Spleen (tissue), 11 donors: ENCODE data around the gene GSK3B. TPM values are rescaled to one million over a fixed set of nuclear protein-coding genes. Genes with fewer than 3 reads are reported as not detected.

ENCODE experiments used
- DNase-seq: peaks from one replicate; pipeline ENCODE4 v3.0.0-alpha.2; 2020
- H3K27ac ChIP-seq, 8 donors: fragments of 200-600 bp; sonication (generic) in 7 of 8; 1 replicate in 4 of 8; 2 replicates in 4 of 8; pipeline versions ENCODE4 v1.5.0 to v1.8.0; 2016 to 2021; ENCODE audit warnings: inconsistent platforms in 4 of 8, mild to moderate bottlenecking in 4 of 8, moderate library complexity in 1 of 8
- H3K27me3 ChIP-seq, 7 donors: fragments of 200-600 bp; sonication (generic) in 6 of 7; replicated peaks in 1 of 7; 1 replicate in 4 of 7; 2 replicates in 3 of 7; pipeline versions ENCODE4 v1.5.0 to v1.8.0; 2016 to 2021; ENCODE audit warnings: inconsistent platforms in 3 of 7, mild to moderate bottlenecking in 1 of 7
- H3K36me3 ChIP-seq, 6 donors: fragments of 200-600 bp; sonication (generic) in 5 of 6; 1 replicate in 4 of 6; 2 replicates in 2 of 6; pipeline versions ENCODE4 v1.5.0 to v1.8.0; 2016 to 2021; ENCODE audit warnings: inconsistent platforms in 2 of 6
- H3K4me1 ChIP-seq, 6 donors: fragments of 200-600 bp; sonication (generic) in 5 of 6; 1 replicate in 3 of 6; 2 replicates in 3 of 6; pipeline versions ENCODE4 v1.5.0 to v1.8.0; 2016 to 2021; ENCODE audit warnings: inconsistent platforms in 3 of 6
- H3K4me3 ChIP-seq, 8 donors: fragments of 200-600 bp; sonication (generic) in 7 of 8; 1 replicate in 4 of 8; 2 replicates in 4 of 8; pipeline versions ENCODE4 v1.5.0 to v1.8.0; 2016 to 2021; ENCODE audit warnings: inconsistent platforms in 4 of 8, mild to moderate bottlenecking in 4 of 8, moderate library complexity in 2 of 8
- H3K9me3 ChIP-seq, 8 donors: fragments of 200-600 bp; sonication (generic) in 7 of 8; 1 replicate in 4 of 8; 2 replicates in 4 of 8; pipeline versions ENCODE4 v1.5.0 to v1.8.0; 2016 to 2021; ENCODE audit warnings: inconsistent platforms in 4 of 8
- POLR2A ChIP-seq, 3 donors: fragments of 450-650 bp; IDR thresholded peaks; one replicate each; pipeline ENCODE4 v1.5.1; 2017; ENCODE audit warnings: antibody characterized with exemption in 3 of 3, mild to moderate bottlenecking in 1 of 3
- POLR2AphosphoS5 ChIP-seq, 3 donors: sonication (generic); formaldehyde crosslinking; IDR thresholded peaks; one replicate each; pipeline ENCODE4 v1.5.1; 2017; ENCODE audit warnings: antibody characterized with exemption in 3 of 3
- WGBS, 5 donors: extraction: QIAGEN DNeasy Blood & Tissue Kit in 3 of 5; methylation state at CpG; one replicate each; pipeline versions ENCODE4 v1.1.5 to v1.1.7; 2013 to 2018; 5-methylcytosine and 5-hydroxymethylcytosine counted together
- intact Hi-C: fragments of 100-400 bp; cut with DNase I; formaldehyde crosslinking; loops from one replicate; pipeline ENCODE4 v1.15.0; 2023; ENCODE audit warnings: low total_unique reads
- polyA plus RNA-seq, 3 donors: library from polyadenylated mRNA; stranded (reverse); fragments of 200-250 nt; gene quantifications; one replicate each; pipeline ENCODE4 v1.2.1, GENCODE V29; 2013
- total RNA-seq, 7 donors: library from RNA; depleted of rRNA in 3 of 7; stranded (reverse); fragments of >200 nt in 3 of 7; fragmentation: NEBNext Ultra II Directional in 4 of 7; extraction: Animal tissue kit (Norgen Biotek cat#: 25700) in 4 of 7; gene quantifications; one replicate each; pipeline versions ENCODE4 v1.1.0 to v1.2.1, GENCODE V29; 2016 to 2021
- TF ChIP-seq, protein P1 (sequence below), 11 experiments: fragments of 200-600 bp in 7 of 11; fragments of 450-650 bp in 4 of 11; sonication (generic) in 4 of 11; IDR thresholded peaks in 8 of 11; conservative IDR thresholded peaks in 3 of 11; 1 replicate in 7 of 11; 2 replicates in 4 of 11; pipeline versions ENCODE4 v1.4.0 to v1.8.0; 2016 to 2021; ENCODE audit warnings: antibody characterized with exemption in 11 of 11, inconsistent platforms in 4 of 11, mild to moderate bottlenecking in 1 of 11
- donor health status: healthy with polysubstance abuse.
- donor health status: DM: no; HTN: no; CAD: no; lungs with moderate emphysema.
- donor health status: DM: no; HTN: no; CAD: no.
- donor health status: Bipolar disorder and iron deficiency.
- donor health status: healthy.
- donor health status: DM: no; HTN: no; CAD: no.
- donor health status: DM: yes; HTN: yes; CAD: no.

The GSK3B gene
- total and polyA plus RNA-seq, 10 donors, result 4.7 to 62.2 (median 53.1) TPM

DNA sequence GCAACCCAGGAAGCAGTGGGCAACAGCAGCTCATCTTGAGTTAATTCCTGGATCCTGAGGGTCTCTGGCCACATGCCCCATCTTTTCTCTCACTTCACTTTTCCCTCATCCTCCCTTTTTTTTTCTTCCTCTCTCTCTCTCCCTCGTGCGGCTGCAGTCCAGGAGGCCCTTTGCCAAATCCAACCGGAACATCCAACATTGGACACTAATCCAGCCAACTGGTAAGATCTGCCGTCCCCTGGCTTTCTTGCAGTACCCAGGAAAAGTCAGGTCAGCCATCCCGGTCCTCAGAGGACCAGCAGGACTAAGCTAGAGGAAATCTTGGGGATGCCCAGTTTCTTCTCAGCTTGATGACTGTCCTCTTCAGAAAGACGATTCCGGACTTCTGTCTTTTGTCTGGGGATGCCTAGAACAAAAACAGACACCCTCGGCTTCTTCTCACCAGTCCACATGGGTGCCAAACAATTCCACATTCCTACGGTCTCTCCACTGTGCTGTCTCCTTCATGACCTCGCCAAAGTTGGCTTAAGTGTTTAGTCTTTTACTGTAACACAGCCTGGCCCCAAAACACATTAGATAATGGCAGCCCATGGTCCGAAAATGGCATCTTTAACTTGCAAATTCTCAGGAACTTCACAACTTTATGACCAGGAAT lies 115.6 kb downstream of the GSK3B start:
- TF ChIP-seq POLR2A (IDR thresholded peaks at IDR 0.05) (no peak), POLR2AphosphoS5 (IDR thresholded peaks at IDR 0.05) (no peak)
- TF ChIP-seq, protein P1, sequence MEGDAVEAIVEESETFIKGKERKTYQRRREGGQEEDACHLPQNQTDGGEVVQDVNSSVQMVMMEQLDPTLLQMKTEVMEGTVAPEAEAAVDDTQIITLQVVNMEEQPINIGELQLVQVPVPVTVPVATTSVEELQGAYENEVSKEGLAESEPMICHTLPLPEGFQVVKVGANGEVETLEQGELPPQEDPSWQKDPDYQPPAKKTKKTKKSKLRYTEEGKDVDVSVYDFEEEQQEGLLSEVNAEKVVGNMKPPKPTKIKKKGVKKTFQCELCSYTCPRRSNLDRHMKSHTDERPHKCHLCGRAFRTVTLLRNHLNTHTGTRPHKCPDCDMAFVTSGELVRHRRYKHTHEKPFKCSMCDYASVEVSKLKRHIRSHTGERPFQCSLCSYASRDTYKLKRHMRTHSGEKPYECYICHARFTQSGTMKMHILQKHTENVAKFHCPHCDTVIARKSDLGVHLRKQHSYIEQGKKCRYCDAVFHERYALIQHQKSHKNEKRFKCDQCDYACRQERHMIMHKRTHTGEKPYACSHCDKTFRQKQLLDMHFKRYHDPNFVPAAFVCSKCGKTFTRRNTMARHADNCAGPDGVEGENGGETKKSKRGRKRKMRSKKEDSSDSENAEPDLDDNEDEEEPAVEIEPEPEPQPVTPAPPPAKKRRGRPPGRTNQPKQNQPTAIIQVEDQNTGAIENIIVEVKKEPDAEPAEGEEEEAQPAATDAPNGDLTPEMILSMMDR (IDR thresholded peaks at IDR 0.05 in 8 of 11, conservative IDR thresholded peaks at IDR 0.05 in 3 of 11), result no peak
- WGBS, 5 donors, result 91 to 96% (median 94%) methylated on average over 11 of the region's 11 CpGs
- Histone ChIP-seq H3K4me3 (no peak overlapping the region), H3K27me3 (no peaks in the 10 kb centered on the region), H3K36me3 (peaks cover 0 to 24% (median 2%) of the 10 kb centered on the region in 6 donors), H3K9me3 (peaks cover 0 to 12% (median 10%) of the 10 kb centered on the region in 8 donors), H3K27ac (no peak overlapping the region), H3K4me1 (peaks cover 0 to 9% (median 0%) of the 10 kb centered on the region in 6 donors)
- no peak for DNase-seq
- intact Hi-C loops, result no loop called here

DNA sequence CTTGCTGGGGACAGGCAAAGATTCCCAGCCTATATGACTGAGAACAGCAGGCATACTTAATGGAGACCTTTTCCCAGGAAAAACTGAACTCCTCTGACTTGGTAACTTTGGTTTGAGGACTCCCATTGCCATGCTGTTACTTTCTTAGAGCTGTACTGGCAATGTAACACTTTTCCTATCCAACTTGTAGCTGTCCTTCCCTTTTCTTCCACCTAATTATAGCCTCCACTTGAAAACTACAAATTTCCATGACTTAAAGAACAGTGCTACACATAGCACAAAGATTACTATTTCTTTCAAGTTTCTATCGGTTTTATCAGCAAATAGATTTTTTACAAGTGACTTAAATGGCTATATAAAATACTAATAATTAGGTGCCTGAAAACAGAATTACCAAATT lies 116.9 kb downstream of the GSK3B start:
- intact Hi-C loops, result no loop called here
- DNase-seq, result no peak
- H3K27me3 ChIP-seq, result no peaks in the 10 kb centered on the region
- H3K36me3 ChIP-seq, result peaks cover 0 to 24% (median 2%) of the 10 kb centered on the region in 6 donors
- peaks cover 0 to 9% (median 0%) of the 10 kb centered on the region in 6 donors for H3K4me1 ChIP-seq
- 87 to 98% (median 96%) methylated on average over 1 of the region's 1 CpG for WGBS, 5 donors
- no peaks in the 10 kb centered on the region for H3K9me3 ChIP-seq
- no peak for TF ChIP-seq POLR2A (IDR thresholded peaks at IDR 0.05)
- TF ChIP-seq, protein P1 (IDR thresholded peaks at IDR 0.05 in 8 of 11, conservative IDR thresholded peaks at IDR 0.05 in 3 of 11), result no peak
- H3K4me3 ChIP-seq, result no peak overlapping the region
- H3K27ac ChIP-seq, result no peak overlapping the region

DNA sequence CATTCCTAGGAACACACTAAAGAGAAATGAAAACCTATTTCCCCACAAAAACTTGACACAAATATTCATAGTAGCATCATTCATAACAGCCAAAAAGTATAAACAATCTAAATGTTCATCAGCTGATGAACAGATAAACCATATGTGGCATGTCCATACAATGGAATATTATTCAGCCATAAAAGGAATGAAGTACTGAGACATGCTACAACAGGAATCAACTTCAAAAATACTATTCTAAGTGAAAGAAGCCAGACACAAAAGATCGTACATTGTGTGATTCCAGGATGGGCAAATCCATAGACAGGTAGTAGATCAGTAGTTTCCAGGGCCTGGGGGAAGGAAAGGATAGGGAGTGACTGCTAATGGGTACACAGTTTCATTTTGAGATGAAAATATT lies 118.0 kb downstream of the GSK3B start:
- WGBS, 5 donors, result 85 to 98% (median 97%) methylated on average over 1 of the region's 1 CpG
- peaks cover 0 to 15% (median 0%) of the 10 kb centered on the region in 6 donors for H3K36me3 ChIP-seq
- H3K27ac ChIP-seq, result no peak overlapping the region
- H3K4me1 ChIP-seq, result peaks cover 0 to 9% (median 0%) of the 10 kb centered on the region in 6 donors
- H3K27me3 ChIP-seq, result no peaks in the 10 kb centered on the region
- intact Hi-C loops, result no loop called here
- DNase-seq, result no peak
- H3K4me3 ChIP-seq, result no peak overlapping the region
- TF ChIP-seq, protein P1 (IDR thresholded peaks at IDR 0.05 in 8 of 11, conservative IDR thresholded peaks at IDR 0.05 in 3 of 11), result no peak
- TF ChIP-seq POLR2AphosphoS5 (IDR thresholded peaks at IDR 0.05) (no peak), POLR2A (IDR thresholded peaks at IDR 0.05) (no peak)
- H3K9me3 ChIP-seq, result no peaks in the 10 kb centered on the region

DNA sequence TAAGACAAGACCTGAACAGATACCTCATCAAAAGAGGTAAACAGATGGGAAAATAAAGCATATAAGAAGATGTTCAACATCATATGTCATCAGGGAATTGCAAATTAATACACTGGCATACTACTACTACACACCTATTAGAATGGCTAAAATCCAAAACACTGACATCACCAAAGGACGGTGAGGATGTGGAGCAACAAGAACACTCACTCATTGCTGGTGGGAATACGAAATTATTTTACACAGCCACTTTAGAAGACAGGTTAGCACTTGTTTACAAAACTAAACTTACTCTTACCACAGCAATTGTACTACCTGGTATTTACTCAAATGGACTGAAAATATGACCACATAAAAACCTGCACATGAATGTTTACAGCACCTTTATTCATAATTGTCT lies 119.6 kb downstream of the GSK3B start:
- Histone ChIP-seq H3K9me3 (no peaks in the 10 kb centered on the region), H3K27me3 (no peaks in the 10 kb centered on the region), H3K4me3 (no peak overlapping the region), H3K36me3 (peaks cover 0 to 13% (median 0%) of the 10 kb centered on the region in 6 donors), H3K4me1 (peaks cover 0 to 9% (median 0%) of the 10 kb centered on the region in 6 donors), H3K27ac (no peak overlapping the region)
- whole genome bisulfite sequencing, 5 donors, result 87 to 98% (median 95%) methylated on average over 2 of the region's 2 CpGs
- intact Hi-C loops, result no loop called here
- TF ChIP-seq POLR2A (IDR thresholded peaks at IDR 0.05) (no peak), POLR2AphosphoS5 (IDR thresholded peaks at IDR 0.05) (no peak)
- TF ChIP-seq, protein P1 (IDR thresholded peaks at IDR 0.05 in 8 of 11, conservative IDR thresholded peaks at IDR 0.05 in 3 of 11), result no peak
- DNase-seq, result no peak
